HG02571 (cell line): ENCODE measurements around the gene TRPM5.

Experiments
- ATAC-seq: cut with Tn5 transposase; IDR thresholded peaks from one replicate; pipeline ENCODE4 v1.9.1; 2021; ENCODE audit warnings: mild to moderate bottlenecking, moderate library complexity; ENCODE audit not compliant: unreplicated experiment

The TRPM5 gene

GRCh38 chr11:2409611-2410468 is 34.5 kb downstream of the TRPM5 start:
- ATAC-seq: no peak

- ATAC-seq: no peak
These were observed 35.2 kb downstream of the TRPM5 start for GRCh38 chr11:2409126-2409525.

GRCh38 chr11:2408671-2409070 is 35.6 kb downstream of the TRPM5 start:
- ATAC-seq: no peak

- ATAC-seq: no peak
These were observed 37.4 kb downstream of the TRPM5 start for GRCh38 chr11:2406878-2407410.

GRCh38 chr11:2406451-2406850 is 37.9 kb downstream of the TRPM5 start:
- no peak for ATAC-seq

- ATAC-seq: no peak
These were observed 39.5 kb downstream of the TRPM5 start for GRCh38 chr11:2404735-2405196.

- ATAC-seq: no peak
These were observed 41.2 kb downstream of the TRPM5 start for GRCh38 chr11:2402890-2403645.

- no peak for ATAC-seq
These were observed 42.2 kb downstream of the TRPM5 start for GRCh38 chr11:2402106-2402505.

GRCh38 chr11:2401436-2401984 is 42.8 kb downstream of the TRPM5 start:
- no peak for ATAC-seq

GRCh38 chr11:2400762-2401435 is 43.4 kb downstream of the TRPM5 start:
- ATAC-seq: peak; percentile 10

- peak; percentile 85 for ATAC-seq
These were observed 44.1 kb downstream of the TRPM5 start, which contains the start of gene TSSC4 for GRCh38 chr11:2400069-2400761. TSSC4 (plus strand) TSS chr11:2400750; CDS start chr11:2402634, 1,884 bp downstream.

- no peak for ATAC-seq
These were observed 44.7 kb downstream of the TRPM5 start for GRCh38 chr11:2399488-2400068.

GRCh38 chr11:2398664-2399355 is 45.5 kb downstream of the TRPM5 start:
- no peak for ATAC-seq

- ATAC-seq: no peak
These were observed 47.3 kb downstream of the TRPM5 start for GRCh38 chr11:2397005-2397404.

- ATAC-seq: no peak
These were observed 47.8 kb downstream of the TRPM5 start for GRCh38 chr11:2396471-2396870.

- ATAC-seq: no peak
These were observed 48.5 kb downstream of the TRPM5 start for GRCh38 chr11:2395856-2396255.

GRCh38 chr11:2395211-2395730 is 49.0 kb downstream of the TRPM5 start:
- ATAC-seq: no peak

GRCh38 chr11:2394818-2395105 is 49.6 kb downstream of the TRPM5 start:
- ATAC-seq: no peak
